ENCODE measurements around the gene SLC37A2.
"Not testable (repeated sequence)": the region's sequence is repeated elsewhere in the genome, so short reads cannot be mapped to it uniquely, and the experiment has no call there.

SLC37A2 gene

DNA sequence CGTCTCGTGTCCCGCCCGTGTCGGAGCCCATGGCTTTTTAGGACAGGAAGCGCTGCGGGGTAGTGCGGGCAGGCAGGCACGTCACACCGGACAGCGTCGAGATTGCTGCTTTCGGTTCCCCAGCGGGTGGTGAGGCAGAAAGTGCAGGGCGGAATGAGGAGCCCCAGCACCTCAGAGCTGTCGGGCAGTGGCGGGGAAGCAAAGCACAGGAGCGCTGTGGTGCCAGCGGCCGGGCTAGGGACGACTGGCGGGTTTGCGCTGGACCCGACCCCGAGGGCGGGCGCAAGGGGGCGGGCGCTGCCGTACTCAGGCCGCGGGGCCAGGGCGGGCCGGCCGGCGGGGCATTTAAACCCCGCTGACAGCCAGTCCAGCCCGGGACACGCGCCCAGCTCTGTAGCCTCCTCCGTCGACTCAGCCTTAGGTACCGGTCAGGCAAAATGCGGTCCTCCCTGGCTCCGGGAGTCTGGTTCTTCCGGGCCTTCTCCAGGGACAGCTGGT lies at the start of gene SLC37A2:
Gene SLC37A2, plus strand, starts transcription at position 375 of the 498 bp plus-strand sequence. Its CDS starts 63 bp downstream, at position 438.
- DNase-seq = peak; percentile 37
- TF ChIP-seq, protein P1, sequence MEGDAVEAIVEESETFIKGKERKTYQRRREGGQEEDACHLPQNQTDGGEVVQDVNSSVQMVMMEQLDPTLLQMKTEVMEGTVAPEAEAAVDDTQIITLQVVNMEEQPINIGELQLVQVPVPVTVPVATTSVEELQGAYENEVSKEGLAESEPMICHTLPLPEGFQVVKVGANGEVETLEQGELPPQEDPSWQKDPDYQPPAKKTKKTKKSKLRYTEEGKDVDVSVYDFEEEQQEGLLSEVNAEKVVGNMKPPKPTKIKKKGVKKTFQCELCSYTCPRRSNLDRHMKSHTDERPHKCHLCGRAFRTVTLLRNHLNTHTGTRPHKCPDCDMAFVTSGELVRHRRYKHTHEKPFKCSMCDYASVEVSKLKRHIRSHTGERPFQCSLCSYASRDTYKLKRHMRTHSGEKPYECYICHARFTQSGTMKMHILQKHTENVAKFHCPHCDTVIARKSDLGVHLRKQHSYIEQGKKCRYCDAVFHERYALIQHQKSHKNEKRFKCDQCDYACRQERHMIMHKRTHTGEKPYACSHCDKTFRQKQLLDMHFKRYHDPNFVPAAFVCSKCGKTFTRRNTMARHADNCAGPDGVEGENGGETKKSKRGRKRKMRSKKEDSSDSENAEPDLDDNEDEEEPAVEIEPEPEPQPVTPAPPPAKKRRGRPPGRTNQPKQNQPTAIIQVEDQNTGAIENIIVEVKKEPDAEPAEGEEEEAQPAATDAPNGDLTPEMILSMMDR (IDR thresholded peaks at IDR 0.05; ENCODE audit: low read depth, low read length) = peak; percentile 24; the same call in 1 of the 2 replicates
- Histone ChIP-seq H3K4me3 (ENCODE audit: low read depth, low read length) (peak within 1 kb of the TSS; percentile 46), H3K27ac (no peak within 1 kb of the TSS), H3K27me3 (ENCODE audit: insufficient read depth, low read depth, severe bottlenecking) (peaks cover 24% of the 10 kb centered on the region), H3K36me3 (no peaks in the 10 kb centered on the region), H3K9me3 (ENCODE audit: severe bottlenecking) (no peaks in the 10 kb centered on the region)

- Histone ChIP-seq H3K9me3 (ENCODE audit: severe bottlenecking) (peaks cover 6% of the 10 kb centered on the region), H3K27ac (no peak overlapping the region), H3K36me3 (no peaks in the 10 kb centered on the region), H3K4me3 (ENCODE audit: low read depth, low read length) (no peak overlapping the region), H3K27me3 (ENCODE audit: insufficient read depth, low read depth, severe bottlenecking) (no peaks in the 10 kb centered on the region)
- no peak for DNase-seq
- TF ChIP-seq, protein P1 (IDR thresholded peaks at IDR 0.05; ENCODE audit: low read depth, low read length) = no peak
Measured at GRCh38 chr11:125016413-125016812, 46.7 kb upstream of the SLC37A2 start.

DNA sequence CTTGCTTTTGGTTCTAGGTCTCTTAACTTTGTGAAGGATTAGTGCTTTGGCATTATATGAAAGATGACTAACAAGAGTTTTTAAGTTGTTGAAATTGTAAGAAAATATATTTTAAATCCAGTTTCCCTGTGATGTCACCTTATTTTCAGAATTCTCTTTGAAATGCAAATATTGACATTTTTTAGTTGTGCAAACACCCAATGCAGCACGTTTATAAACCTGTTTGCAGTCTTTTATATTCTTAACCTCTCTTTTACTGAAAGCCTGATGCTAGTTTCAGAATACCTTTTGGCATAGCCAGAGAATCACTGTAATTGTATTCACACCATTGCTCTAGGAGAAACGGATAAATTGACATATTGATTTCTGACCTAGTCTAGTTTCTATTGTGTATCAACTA lies 42.8 kb upstream of the SLC37A2 start:
- no peaks in the 10 kb centered on the region for H3K27me3 ChIP-seq (ENCODE audit: insufficient read depth, low read depth, severe bottlenecking)

GRCh38 chr11:125022551-125022950 lies 40.6 kb upstream of the SLC37A2 start:
- Histone ChIP-seq H3K27ac (no peak overlapping the region), H3K27me3 (ENCODE audit: insufficient read depth, low read depth, severe bottlenecking) (no peaks in the 10 kb centered on the region), H3K9me3 (ENCODE audit: severe bottlenecking) (no peaks in the 10 kb centered on the region), H3K4me3 (ENCODE audit: low read depth, low read length) (no peak overlapping the region), H3K36me3 (no peaks in the 10 kb centered on the region)
- TF ChIP-seq, protein P1 (IDR thresholded peaks at IDR 0.05; ENCODE audit: low read depth, low read length) = no peak
- DNase-seq = no peak

More for the DNA sequence above, 42.8 kb upstream of the SLC37A2 start:
- TF ChIP-seq, protein P1 (IDR thresholded peaks at IDR 0.05; ENCODE audit: low read depth, low read length) = no peak
- DNase-seq = no peak
- Histone ChIP-seq H3K4me3 (ENCODE audit: low read depth, low read length) (no peak overlapping the region), H3K36me3 (no peaks in the 10 kb centered on the region), H3K27ac (no peak overlapping the region), H3K9me3 (ENCODE audit: severe bottlenecking) (no peaks in the 10 kb centered on the region)

DNA sequence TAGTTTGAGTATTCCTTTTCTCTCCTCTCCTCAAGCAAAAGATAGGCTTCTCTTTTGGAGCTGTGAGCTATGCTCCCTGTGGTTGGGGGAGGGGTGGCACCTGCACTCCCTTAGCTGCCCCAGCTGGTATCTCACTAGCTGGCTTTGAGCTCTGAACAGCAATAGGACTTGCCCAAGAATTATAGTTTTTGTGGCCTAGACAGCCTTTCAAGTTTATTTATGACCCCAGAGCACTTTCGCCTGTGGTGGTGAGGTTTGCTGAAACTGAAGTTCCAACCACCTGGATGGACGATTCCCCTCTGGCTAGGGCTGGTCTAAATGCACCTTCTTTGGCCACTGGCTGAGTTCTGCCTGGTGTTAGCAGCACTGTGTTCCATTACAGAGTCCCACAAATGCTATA lies 37.1 kb upstream of the SLC37A2 start:
- Histone ChIP-seq H3K9me3 (ENCODE audit: severe bottlenecking) (peaks cover 4% of the 10 kb centered on the region), H3K27ac (no peak overlapping the region), H3K36me3 (no peaks in the 10 kb centered on the region), H3K27me3 (ENCODE audit: insufficient read depth, low read depth, severe bottlenecking) (no peaks in the 10 kb centered on the region), H3K4me3 (ENCODE audit: low read depth, low read length) (no peak overlapping the region)
- TF ChIP-seq, protein P1 (IDR thresholded peaks at IDR 0.05; ENCODE audit: low read depth, low read length) = no peak
- no peak for DNase-seq

GRCh38 chr11:125029431-125029830 lies 33.7 kb upstream of the SLC37A2 start:
- not testable (repeated sequence) for H3K9me3 ChIP-seq (ENCODE audit: severe bottlenecking); H3K36me3 ChIP-seq; H3K4me3 ChIP-seq (ENCODE audit: low read depth, low read length); H3K27ac ChIP-seq; DNase-seq; H3K27me3 ChIP-seq (ENCODE audit: insufficient read depth, low read depth, severe bottlenecking)
